GM18951 (cell line): ENCODE results near the gene ZNF207.
"Not testable (repeated sequence)": the region's sequence is repeated elsewhere in the genome, so short reads cannot be mapped to it uniquely, and the experiment has no call there.

Source experiments
- POLR2A ChIP-seq: IDR thresholded peaks from 4 replicates; pipeline ENCODE4 v1.6.1; 2011; ENCODE audit warnings: mild to moderate bottlenecking; ENCODE audit not compliant: insufficient read length, insufficient read depth; ENCODE audit errors: extremely low read depth
- in situ Hi-C: fragments of 300-500 bp; cut with MboI; formaldehyde crosslinking; loops from one replicate; pipeline ENCODE4 v1.12.0; 2022; ENCODE audit warnings: low sequenced_read_pairs, mixed read lengths, inconsistent platforms; ENCODE audit not compliant: unreplicated experiment

Gene ZNF207

GRCh38 chr17:32349854-32350665 is at the start of gene ZNF207:
Gene ZNF207 (plus strand): TSS chr17:32350157. CDS start chr17:32350286, 129 bp downstream.
- in situ Hi-C loops: no loop called here
- TF ChIP-seq POLR2A: peak; percentile 83

- no peak for TF ChIP-seq POLR2A
- in situ Hi-C loops: no loop called here
Measured at GRCh38 chr17:32302037-32302436, 47.9 kb upstream of the ZNF207 start.

DNA sequence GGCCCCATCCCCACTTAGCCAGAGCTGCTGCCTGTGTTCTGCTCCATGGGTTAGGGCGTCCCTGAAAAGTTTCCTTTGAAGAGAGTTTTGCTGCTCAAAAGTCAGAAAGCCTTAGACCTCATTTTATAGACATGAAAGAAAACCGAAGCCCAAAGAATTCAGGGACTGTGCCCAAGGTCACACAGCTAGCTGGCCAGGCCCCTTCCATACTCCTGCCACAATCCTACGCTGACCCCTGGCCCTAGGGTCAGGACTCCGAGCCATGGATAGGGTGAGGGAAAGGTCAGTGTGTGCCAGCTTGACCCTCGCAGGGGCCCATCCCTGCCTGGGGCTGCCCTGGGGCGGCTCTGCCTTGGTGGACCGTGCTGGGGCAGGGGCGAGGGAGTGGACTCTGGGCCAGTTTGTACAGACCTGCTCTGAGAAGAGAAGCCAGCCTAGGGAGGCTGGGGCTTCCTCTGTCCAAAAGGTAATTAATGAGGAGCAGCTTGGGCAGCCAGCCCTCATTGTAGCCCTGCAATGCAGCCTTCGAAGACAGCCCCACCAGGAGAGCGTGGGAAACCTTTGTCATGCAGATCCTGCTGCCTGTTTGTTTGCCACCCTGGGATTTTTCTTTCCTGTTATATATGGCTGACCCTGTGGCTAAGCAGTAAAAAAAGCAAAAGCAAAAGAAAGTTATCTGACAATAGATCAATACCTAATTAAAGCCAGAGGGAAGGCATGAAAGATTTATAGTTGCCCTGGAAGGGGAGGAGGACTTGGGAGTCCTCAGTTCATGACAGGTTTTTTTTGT is 46.9 kb upstream of the ZNF207 start:
- TF ChIP-seq POLR2A: no peak
- in situ Hi-C loops: no loop called here

DNA sequence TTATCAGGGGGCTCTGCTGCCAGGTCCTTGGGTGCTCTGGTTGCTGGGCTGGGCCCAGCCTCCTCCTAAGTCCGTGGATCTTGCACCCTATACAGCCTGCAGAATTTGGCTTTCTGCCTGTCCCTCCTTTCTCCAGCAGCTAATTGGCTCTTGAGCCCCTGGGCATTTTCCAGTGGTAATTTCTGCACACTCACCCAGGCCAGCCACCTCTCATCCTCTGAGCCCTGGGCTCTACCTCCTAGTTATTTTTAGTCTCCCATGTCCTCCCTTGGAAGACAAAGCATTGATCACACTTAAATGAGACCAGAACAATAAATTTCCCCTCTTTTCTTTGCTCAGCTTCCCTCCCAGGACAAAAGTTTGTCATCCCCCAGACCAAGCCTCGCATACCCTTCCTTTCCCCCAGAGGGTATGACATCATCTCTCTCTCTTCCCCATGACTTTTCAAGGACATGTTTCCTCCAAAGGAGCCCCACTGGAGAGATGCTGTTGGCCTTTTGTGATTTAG is 46.1 kb upstream of the ZNF207 start:
- in situ Hi-C loops: no loop called here

DNA sequence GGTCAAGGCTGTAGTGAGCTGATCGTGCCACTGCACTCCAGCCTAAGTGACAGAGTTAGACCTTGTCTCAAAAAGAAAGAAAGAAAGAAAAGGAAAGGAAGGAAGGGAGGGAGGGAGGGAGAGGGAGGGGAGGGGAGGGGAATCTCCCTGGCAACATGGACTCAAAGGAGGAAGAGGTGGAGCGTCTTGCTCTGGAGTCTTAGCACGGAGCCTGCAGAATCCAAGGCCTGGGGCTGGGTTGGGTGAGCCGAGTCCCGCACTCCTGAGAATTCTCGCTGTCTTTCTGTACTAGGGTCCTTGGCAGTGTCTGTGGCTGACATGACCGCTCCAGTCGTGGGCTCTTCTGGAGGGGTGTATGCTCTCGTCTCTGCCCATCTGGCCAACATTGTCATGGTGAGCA is 44.9 kb upstream of the ZNF207 start:
- no peak for TF ChIP-seq POLR2A
- in situ Hi-C loops: no loop called here

More for the DNA sequence above, 46.1 kb upstream of the ZNF207 start:
- TF ChIP-seq POLR2A: no peak

DNA sequence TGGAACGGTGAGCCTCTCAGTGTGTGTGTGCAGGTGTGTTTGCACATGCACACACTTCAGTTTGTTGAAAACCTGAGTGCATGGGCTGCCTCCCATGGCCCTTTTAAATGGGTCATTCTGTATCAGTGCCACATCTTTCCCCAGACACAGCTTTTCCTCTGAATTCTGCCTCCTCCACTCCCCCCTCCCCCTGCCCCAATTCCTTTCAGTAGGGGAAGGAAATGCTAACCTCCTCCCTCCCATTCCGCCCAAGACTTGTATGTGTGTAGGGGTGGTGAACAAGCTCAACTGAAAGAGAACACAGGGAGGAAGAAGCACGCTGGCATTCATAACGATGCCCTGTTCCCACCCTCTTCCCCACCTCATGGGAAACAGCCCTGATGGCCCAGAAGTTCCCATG is 42.3 kb upstream of the ZNF207 start:
- TF ChIP-seq POLR2A: no peak
- in situ Hi-C loops: no loop called here

GRCh38 chr17:32311028-32311536 is 38.9 kb upstream of the ZNF207 start:
- no peak for TF ChIP-seq POLR2A
- in situ Hi-C loops: no loop called here

DNA sequence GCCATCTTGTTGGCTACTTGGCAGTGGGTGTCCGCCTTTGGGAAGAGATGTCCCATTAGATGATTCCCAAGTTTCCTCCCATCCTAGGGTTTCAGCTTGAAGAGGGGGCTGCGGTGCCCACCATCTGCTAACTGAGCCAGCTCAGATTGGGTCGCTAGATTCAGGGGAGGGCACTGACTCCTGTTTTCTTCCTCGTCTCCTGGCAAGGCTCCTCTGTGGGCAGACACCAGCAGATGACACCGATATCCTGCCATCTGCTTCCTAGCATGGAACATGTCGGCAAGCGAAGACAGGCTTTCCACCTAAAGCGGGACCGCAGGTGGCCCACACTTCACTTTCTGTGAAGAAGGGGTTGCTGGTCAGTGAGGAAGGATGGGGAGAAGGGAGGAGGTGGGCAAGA is 35.3 kb upstream of the ZNF207 start:
- in situ Hi-C loops: no loop called here
- no peak for TF ChIP-seq POLR2A

GRCh38 chr17:32315171-32315570 is 34.8 kb upstream of the ZNF207 start:
- no peak for TF ChIP-seq POLR2A
- in situ Hi-C loops: no loop called here

DNA sequence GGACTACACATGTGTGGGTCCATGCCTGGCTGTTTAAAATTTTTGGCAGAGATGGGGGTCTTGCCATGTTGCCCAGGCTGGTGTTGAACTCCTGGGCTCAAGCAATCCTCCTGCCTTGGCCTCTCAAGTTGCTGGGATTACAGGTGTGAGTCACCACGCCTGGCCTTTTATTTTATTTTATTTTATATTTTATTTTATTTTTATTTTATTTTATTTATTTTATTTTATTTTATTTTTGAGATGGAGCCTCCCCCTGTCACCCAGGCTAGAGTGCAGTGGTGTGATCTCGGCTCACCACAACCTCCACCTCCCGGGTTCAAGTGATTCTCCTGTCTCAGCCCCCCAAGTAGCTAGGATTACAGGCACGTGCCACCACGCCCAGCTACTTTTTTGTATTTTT is 33.3 kb upstream of the ZNF207 start:
- in situ Hi-C loops: not testable (repeated sequence)

- TF ChIP-seq POLR2A: no peak
- in situ Hi-C loops: no loop called here
Measured at GRCh38 chr17:32317353-32317752, 32.6 kb upstream of the ZNF207 start.

- no peak for TF ChIP-seq POLR2A
- in situ Hi-C loops: no loop called here
Measured at GRCh38 chr17:32318071-32318470, 31.9 kb upstream of the ZNF207 start.

DNA sequence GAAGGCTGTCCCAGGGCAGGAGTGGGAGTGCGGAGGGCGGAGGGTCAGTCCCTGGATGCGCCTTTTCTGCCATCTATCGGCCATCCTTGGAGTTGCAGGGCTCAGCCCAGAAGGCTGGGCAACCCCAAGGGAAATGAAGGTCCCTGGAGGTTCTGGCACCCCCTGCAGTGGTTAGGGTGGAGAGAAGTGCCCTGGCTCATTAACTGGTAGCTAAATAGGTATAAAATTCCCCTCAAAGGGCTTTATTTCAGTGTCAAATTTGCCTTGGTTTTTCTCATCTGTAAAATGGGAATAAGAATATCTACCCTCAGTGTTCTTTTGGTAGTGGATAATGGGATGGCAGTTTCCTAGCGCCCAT is 30.4 kb upstream of the ZNF207 start:
- in situ Hi-C loops: no loop called here
- TF ChIP-seq POLR2A: no peak

- in situ Hi-C loops: not testable (repeated sequence)
Measured at GRCh38 chr17:32320080-32320479, 29.9 kb upstream of the ZNF207 start.
